Fibroblast of gingiva (primary cell): Measurements from ENCODE around the gene FXYD7.
A peak's percentile ranks its signal among the peaks of the same experiment; 100 is the strongest.
"Not testable (repeated sequence)": the region's sequence is repeated elsewhere in the genome, so short reads cannot be mapped to it uniquely, and the experiment has no call there.

Experiments
- DNase-seq: peaks from one replicate; pipeline ENCODE4 v3.0.0-alpha.2; 2011; ENCODE audit warnings: low read depth

The FXYD7 gene

GRCh38 chr19:35127871-35128270, 15.2 kb upstream of the FXYD7 start:
- no peak for DNase-seq

DNA sequence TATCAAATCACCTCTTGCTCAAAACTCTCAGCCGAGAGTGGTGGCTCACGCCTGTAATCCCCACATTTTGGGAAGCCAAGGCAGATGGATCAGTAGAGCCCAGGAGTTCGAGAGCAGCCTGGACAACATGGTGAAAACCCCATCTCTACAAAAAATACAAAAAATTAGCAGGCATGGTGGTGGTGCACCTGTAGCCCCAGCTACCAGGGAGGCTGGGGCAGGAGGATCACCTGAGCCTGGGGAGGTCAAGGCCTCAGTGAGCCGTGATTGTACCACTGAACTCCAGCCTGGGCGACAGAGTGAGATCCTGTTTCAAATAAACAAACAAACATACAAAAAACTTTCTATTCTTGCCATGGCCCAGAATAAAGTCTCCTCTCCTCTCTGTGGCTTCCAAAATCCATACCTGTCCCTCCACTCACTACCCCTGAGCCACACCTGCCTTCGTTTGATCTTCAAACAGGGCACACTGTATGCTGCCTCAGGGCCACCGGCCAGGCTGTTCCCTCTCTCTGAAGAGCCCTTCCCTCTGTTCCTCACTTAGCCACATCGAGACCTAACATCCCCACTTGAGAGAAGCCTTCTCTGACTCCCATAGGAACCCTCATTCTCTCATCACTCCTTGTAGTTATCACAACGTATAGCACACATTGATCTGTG, 14.5 kb upstream of the FXYD7 start:
- DNase-seq: no peak

- DNase-seq: not testable (repeated sequence)
These were observed 13.3 kb upstream of the FXYD7 start for GRCh38 chr19:35129724-35130274.

- no peak for DNase-seq
These were observed 12.0 kb upstream of the FXYD7 start for GRCh38 chr19:35130761-35131720.

- no peak for DNase-seq
These were observed 10.8 kb upstream of the FXYD7 start for GRCh38 chr19:35132254-35132653.

DNA sequence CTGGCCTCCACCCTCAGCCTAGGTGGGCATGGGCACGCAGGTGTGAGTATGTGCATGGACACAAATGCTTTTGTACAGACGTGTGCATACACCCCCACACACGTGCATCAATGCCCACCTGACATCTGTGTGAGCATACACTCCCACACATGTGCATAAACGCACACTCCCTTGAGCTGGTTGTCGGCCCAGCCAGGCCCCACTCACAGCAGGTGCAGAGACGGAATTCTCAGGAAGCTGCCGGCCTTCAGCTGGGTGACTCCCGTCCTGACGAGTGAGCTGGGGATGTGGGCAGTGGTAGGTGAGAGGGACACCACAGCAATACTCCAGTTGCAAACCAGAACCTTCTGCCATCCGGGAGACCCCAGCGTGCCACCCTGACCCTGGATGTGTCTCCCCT, 9.2 kb upstream of the FXYD7 start:
- no peak for DNase-seq

DNA sequence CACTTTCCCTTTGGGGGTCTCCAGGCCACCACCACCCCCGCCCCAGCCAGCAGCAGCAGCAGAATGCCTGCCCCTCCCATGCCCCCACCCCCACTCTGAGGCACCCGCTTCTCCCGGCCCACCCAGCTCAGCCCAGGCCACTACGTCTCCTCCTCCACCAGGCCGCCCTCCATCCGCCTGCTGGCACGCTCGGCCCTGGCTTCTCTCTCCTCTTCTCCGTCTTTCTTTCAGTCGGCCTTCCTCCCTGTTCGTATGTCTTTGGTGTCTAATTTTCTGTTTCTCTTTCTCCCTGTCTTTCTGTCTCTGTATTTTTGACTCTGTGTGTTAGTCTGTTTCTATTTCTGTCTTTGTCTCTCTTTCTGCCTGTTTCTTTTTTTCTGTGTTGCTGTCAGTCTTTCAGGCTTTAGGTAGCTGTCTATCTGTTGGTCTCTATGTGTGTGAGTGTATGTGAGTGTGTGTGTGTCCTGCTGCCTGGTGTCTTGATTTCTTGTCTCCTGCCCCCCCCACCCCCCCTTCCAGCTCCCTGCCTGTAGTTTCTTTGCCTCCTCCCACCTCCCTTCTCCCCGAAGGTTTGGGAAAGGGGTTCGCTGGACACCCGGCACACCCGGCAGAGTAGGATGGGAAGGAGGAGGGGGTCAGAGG, 8.3 kb upstream of the FXYD7 start, which contains the start of gene LGI4:
TSS of gene LGI4 (minus strand) at position 459 of the 642 bp plus-strand sequence. CDS start at position 80, 379 bp downstream.
- DNase-seq: no peak

DNA sequence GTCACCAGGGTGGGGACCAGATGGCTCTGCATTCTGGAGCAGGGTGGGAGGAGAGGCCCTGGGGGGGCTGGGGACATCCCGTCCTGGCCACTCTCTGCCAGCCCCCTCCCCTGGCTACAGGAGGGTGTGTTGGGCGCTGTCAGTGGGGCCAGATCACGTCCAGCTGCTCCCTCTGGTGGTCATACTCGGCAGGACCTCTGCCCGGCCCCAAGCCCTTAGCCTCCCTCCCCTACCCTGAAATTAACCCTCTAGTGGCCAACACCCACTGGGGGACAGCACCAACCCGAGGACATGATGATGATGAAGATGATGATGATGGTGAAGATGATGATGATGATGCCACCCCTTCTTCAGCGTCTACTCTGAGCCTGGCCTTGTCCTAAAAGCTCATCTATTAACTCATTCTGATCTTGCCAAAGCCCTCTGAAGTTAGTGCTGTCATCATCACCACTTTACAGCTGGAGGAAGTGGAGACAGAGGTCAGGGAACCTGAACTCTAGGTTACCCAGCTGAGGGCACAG, 7.6 kb upstream of the FXYD7 start:
- peak; percentile 50 for DNase-seq

- no peak for DNase-seq
These were observed 6.8 kb upstream of the FXYD7 start for GRCh38 chr19:35136231-35136630.

DNA sequence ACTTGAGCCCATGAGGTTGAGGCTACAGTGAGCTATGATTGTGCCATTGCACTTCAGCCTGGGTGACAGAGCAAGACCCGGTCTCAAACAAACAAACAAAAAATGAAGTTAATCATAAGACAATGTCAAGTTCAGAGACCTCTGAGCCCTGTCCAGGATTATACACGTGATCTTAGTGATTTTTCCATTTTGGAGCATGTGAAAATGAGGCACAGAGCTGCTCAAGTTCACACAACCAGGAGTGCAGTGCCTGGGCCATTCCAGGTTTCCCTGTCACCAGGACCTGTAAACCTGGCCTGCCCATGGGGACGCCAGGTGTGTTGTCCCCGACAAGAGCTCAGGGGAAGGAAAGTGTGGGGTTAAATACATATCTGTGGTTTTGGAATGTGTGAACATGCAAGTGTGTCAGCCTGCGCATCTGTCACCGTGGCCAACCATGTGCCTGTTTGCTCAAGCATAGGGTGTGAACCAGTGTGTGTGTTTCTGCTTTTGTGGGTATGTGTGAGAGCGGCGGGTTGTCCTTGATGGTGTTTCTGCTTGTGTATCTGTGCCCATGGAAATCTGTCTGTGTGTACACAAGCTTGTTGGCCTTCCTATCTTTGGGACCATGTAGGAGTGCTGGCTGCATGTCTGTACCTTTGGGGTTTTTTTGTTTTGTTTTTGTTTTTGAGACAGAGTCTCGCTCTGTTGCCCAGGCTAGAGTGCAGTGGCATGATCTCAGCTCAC, 5.9 kb upstream of the FXYD7 start:
- DNase-seq: no peak

DNA sequence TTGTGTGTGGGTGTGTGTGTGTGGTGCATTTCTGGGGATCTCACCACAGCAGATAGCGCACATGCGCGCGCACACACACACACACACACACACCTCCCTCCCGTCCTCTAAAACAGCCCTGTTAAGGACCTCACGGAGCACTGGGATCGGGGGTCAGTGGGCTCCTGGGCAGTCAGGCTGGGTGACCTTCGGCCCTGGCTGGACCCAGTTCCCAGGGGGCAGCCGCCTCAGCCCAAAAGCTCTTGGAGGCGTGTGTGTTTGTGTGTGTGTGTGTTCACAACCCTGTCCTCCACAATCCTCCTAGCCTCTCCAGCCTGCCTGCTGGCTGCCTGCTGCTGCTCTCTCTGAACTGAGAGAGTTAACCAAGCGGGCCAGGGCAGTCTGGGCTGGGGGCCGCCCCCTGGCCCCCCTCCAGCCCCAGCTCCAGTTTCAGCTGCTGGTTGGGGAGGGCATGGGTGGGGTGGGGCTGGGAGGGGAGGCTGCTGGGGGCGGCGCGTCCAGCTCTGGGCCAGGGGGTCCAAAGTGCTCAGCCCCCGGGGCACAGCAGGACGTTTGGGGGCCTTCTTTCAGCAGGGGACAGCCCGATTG, 4.7 kb upstream of the FXYD7 start, which contains the start of gene FXYD1:
TSS of gene FXYD1 (plus strand) at position 520 of the 588 bp plus-strand sequence. CDS start 1,256 bp downstream, outside the sequence.
- DNase-seq: no peak

DNA sequence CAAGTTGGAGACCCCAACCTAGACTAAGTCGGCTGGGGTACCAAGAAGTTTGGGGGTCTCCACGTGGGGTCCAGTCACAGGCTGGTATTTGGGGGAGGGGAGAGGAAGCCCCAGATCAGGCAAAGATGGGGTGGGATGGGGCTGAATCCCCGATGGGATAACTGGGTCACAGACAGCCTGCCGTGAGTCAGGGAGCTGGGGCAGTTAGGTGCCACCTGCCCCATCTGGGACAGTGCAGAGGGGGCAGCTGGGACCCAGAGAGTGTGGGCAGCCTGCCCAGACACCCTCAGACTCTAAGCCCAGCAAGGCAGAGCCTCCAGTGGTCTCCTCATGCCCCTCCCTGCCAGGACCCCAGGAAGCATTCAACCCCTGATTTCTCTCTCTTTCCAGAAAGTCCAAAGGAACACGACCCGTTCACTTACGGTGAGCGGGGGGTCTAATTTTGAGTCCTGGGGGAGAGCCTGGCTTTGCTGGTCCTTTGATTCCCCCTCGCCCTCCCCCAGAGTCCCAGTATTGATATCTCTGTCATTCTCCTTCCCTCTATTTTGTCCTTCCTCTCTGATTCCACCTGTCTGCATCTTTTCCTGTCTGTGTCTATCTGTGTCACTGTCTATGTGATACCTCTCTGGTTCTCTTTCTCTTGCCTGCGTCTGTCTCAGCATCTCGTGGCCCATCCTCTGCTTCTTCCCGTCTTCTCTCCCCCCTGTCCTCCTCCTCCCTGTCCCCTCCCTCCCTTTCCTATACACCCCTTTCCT, 2.7 kb upstream of the FXYD7 start:
- no peak for DNase-seq

DNA sequence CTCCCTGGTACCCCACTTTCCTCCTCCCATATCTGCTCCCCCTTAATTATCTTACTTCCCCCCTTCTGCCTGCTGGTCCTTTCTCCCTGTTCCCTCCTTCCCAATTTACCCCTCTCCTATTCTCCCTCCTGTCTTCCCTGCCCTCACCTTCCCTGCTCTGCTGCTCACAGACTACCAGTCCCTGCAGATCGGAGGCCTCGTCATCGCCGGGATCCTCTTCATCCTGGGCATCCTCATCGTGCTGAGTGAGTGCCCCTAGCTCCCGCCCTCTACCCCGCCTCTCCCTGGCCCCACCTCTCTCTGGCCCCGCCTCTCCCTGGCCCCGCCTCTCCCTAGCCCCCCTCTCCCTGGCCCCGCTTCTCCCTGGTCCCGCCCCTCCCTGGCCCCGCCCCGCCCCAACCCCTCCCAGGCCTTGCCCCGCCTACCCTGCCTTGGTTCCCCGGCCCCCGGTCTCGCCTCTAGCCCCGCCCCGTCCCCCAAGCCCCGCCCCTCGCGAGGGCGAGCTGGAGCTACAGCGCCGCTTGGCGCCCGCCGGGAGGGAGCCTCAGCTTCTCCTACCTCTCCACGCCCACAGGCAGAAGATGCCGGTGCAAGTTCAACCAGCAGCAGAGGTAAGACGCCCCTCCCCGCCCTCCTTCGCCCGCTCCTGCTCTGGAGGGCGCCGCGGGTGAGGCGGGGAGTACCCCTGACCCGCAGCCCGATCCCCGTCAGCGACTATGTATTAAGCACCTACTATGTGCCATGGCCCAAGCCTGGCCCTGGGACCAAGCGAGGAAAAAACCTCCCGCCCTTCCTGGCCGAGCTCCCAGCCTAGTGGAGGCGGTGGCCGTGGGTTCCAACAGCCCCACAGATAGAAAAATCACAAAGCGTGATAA, 1.9 kb upstream of the FXYD7 start:
- peak; percentile 82 for DNase-seq

GRCh38 chr19:35141837-35142605, 1.0 kb upstream of the FXYD7 start:
- DNase-seq: no peak

DNA sequence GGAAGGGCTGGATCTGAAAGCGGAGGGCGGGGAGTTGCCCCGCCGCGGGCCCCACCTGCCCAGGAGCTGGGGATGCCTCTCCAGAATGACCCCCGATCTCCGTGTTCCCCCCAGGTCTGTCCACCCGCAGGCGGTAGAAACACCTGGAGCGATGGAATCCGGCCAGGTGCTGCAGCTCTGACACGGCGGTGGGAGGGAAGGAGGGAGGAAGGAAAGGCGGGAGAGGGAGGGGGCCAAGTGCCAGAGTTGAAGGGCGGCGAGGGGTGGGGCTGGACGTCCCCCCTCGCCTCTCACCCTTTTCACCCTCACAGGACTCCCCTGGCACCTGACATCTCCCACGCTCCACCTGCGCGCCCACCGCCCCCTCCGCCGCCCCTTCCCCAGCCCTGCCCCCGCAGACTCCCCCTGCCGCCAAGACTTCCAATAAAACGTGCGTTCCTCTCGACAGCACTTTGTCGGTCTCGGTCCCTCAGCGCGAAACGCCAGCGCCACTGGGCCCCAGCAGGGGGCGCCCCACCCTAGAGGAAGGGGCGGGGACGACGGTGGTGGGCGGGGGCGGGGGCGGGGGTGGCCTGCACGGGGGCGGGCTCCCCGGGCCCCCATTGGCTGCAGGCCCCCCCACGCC, 337 bp upstream of the FXYD7 start:
- no peak for DNase-seq

DNA sequence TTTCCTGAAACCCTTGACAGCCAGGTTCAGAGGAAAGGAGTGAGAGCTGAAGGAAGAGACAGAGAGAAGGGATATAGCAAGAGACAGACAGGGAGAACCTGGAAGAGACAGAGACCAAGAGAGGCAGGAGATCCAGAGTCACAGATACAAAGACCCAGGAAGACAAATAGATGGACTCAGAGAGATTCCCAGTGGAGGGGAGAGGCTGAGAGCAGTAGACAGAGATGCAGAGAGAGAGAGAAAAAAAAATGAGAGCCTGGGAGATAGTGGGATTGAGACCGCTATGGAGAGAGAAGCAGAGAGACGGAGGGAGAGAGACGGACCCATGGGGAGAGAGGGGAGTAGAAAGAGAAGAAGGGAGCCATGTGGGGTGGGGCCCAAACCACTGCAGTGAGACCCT, 763 bp downstream of the FXYD7 start:
- no peak for DNase-seq

DNA sequence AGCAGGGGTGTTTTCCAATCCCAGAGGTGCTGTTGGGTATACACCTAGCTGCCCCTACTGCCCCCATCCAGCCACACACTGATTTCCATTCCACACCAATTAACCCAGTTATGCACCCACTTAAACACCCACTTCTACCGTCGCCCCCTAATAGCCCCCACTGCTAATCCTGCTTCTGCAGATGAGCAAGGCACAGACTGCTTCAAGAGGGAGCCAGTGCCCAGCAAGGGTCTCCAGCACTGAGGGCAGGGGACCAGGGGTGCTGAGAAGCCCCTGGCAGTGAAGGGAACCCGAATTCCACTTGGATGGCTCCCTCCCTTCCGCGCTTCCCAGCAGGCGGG, 1.2 kb downstream of the FXYD7 start:
- DNase-seq: no peak
